ENCODE results near the gene KCNB1. TPM values are rescaled to one million over a fixed set of nuclear protein-coding genes. Genes with fewer than 3 reads are reported as not detected.

The KCNB1 gene
- total and polyA plus RNA-seq, 2 of the 4 experiments (the other 2 are of a cell fraction) = 0.05 TPM; not detected in 1

DNA sequence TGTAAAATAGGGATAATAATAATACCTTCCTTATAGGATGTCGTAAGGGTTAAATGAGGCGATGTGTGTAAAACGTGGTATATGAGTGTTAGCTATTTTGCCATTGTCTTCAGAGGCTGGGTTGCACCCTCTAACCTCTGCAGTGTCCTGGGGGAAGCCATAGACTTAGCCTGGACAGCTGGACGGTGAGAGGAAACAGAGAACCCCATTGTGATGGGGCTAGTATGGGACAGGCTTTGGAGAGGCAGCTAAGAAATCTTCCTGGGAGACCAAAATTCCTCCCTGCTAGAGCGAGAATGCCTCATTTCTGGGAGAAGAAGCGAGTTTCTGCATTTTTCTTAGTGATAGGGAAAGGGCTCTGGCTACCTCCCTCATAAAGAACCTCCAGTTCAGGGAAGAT lies 22.8 kb downstream of the KCNB1 start:
- no peak for TF ChIP-seq SMC3 (IDR thresholded peaks at IDR 0.05; ENCODE audit: low read depth, low read length)
- TF ChIP-seq CEBPB (IDR thresholded peaks at IDR 0.05; ENCODE audit: low read depth, low read length) = no peak
- no peak for ATAC-seq (ENCODE audit: low read depth)
- H2BK5ac ChIP-seq (ENCODE audit: low read depth, low read length, poor library complexity, severe bottlenecking) = no peak overlapping the region
- no peak overlapping the region for H3K14ac ChIP-seq (replicated peaks; ENCODE audit: low read depth, low read length)
- H3K9ac ChIP-seq (ENCODE audit: low read depth, low read length) = no peak overlapping the region
- no peak overlapping the region for H3K27ac ChIP-seq (ENCODE audit: insufficient read depth, low read length)
- WGBS, 2 experiments (ENCODE audit: extremely low coverage in 2 of 2, insufficient read length in 1 of 2) = no CpG with 5 or more reads among the region's 6 CpGs
- H3K4me3 ChIP-seq (ENCODE audit: insufficient read depth, low read depth, low read length) = no peak overlapping the region
- H4K8ac ChIP-seq (ENCODE audit: low read depth in 2 of 2, low read length in 2 of 2) = no peak overlapping the region
- ChIA-PET CTCF (no interaction called here), POLR2A (ENCODE audit: unreplicated experiment) (no interaction called here)
- H2BK20ac ChIP-seq (ENCODE audit: low read depth, low read length) = no peak overlapping the region
- H2AK5ac ChIP-seq (ENCODE audit: low read depth, low read length) = no peak overlapping the region
- no peaks in the 10 kb centered on the region for H4K20me1 ChIP-seq (ENCODE audit: insufficient read depth, low read length)
- dilution Hi-C loops (cut with HindIII; ENCODE audit: low sequenced_read_pairs, unreplicated experiment) (no loop called here), intact Hi-C loops (cut with micrococcal nuclease) (no loop called here), in situ Hi-C loops (cut with MboI; ENCODE audit: low sequenced_read_pairs) (no loop called here)
- no peaks in the 10 kb centered on the region for H3K79me1 ChIP-seq (ENCODE audit: low read depth in 1 of 2, low read length in 2 of 2)
- no peak overlapping the region for H2AK9ac ChIP-seq (replicated peaks; ENCODE audit: low read depth, low read length, poor library complexity)
- no TSS peak for BruUV-seq (replicated peaks)
- no peak overlapping the region for H4K5ac ChIP-seq (ENCODE audit: low read depth, low read length)
- H3K9me1 ChIP-seq (ENCODE audit: insufficient read depth, low read length) = no peaks in the 10 kb centered on the region
- H2AFZ ChIP-seq (replicated peaks; ENCODE audit: low read length, poor library complexity) = no peak overlapping the region
- H3K9me3 ChIP-seq (ENCODE audit: control insufficient read depth, insufficient read depth, low read length) = no peaks in the 10 kb centered on the region
- H2BK120ac ChIP-seq (ENCODE audit: low read depth, low read length) = no peak overlapping the region
- no peaks in the 10 kb centered on the region for H3K4me1 ChIP-seq (ENCODE audit: control insufficient read depth, insufficient read depth, low read length)
- no peak overlapping the region for H3K4me2 ChIP-seq (ENCODE audit: low read depth, low read length)
- no peak overlapping the region for H4K91ac ChIP-seq (ENCODE audit: insufficient read depth, low read depth, low read length)
- H3K4ac ChIP-seq (ENCODE audit: low read depth, low read length) = no peak overlapping the region
- no peak for DNase-seq
- H3K18ac ChIP-seq (ENCODE audit: low read depth, low read length) = no peak overlapping the region
- H2BK15ac ChIP-seq (ENCODE audit: low read depth, low read length) = no peak overlapping the region
- H3K56ac ChIP-seq (ENCODE audit: extremely low read depth, insufficient read depth, low read length) = no peak overlapping the region
- H3K23ac ChIP-seq (ENCODE audit: low read depth, low read length) = no peak overlapping the region
- no peaks in the 10 kb centered on the region for H3K36me3 ChIP-seq (ENCODE audit: control insufficient read depth, insufficient read depth, low read length)
- H3K27me3 ChIP-seq (ENCODE audit: control insufficient read depth, insufficient read depth, low read length) = peaks cover 49% of the 10 kb centered on the region

Data from IMR-90 (cell line).